ENCODE data around the gene PRSS3. TPM values are rescaled to one million over a fixed set of nuclear protein-coding genes. Genes with fewer than 3 reads are reported as not detected.
"Not testable (repeated sequence)": the region's sequence is repeated elsewhere in the genome, so short reads cannot be mapped to it uniquely, and the experiment has no call there.

PRSS3 gene
- total RNA-seq, 4 donors from 2014 or later, result 37.1 to 84.0 (median 52.1) TPM

GRCh38 chr9:33835625-33836260 lies 40.4 kb downstream of the PRSS3 start:
- DNase-seq (ENCODE audit: low spot score in 2 of 2), result peak in 1 of 2 donors; percentile 61
- 74 to 77% methylated on average over 11 of the region's 11 CpGs for WGBS, 2 donors
- H3K4me3 ChIP-seq (ENCODE audit: low read depth, poor library complexity, severe bottlenecking), result no peak overlapping the region
- intact Hi-C loops (cut with DNase I; ENCODE audit: low total_unique reads), result no loop called here
- TF ChIP-seq CTCF (IDR thresholded peaks at IDR 0.05), result no peak
- TF ChIP-seq POLR2A (IDR thresholded peaks at IDR 0.05), result no peak

- DNase-seq (ENCODE audit: low spot score in 2 of 2), result peak in 1 of 2 donors; percentile 79
- intact Hi-C loops (cut with DNase I; ENCODE audit: low total_unique reads); H3K4me3 ChIP-seq (ENCODE audit: low read depth, poor library complexity, severe bottlenecking): not testable (repeated sequence)
- WGBS, 2 donors, result 18 to 32% methylated on average over 2 of the region's 2 CpGs
These were observed 40.9 kb downstream of the PRSS3 start for GRCh38 chr9:33836261-33836660.

- WGBS, 2 donors, result 93 to 95% methylated on average over 4 of the region's 4 CpGs
- intact Hi-C loops (cut with DNase I; ENCODE audit: low total_unique reads), result no loop called here
- no peak overlapping the region for H3K4me3 ChIP-seq (ENCODE audit: low read depth, poor library complexity, severe bottlenecking)
- TF ChIP-seq CTCF (IDR thresholded peaks at IDR 0.05) (no peak), POLR2A (IDR thresholded peaks at IDR 0.05) (no peak)
- no peak for DNase-seq (ENCODE audit: low spot score in 2 of 2)
These were observed 41.8 kb downstream of the PRSS3 start for GRCh38 chr9:33837138-33837537.

GRCh38 chr9:33840381-33840780 lies 45.0 kb downstream of the PRSS3 start:
- WGBS, 2 donors, result 27 to 37% methylated on average over 2 of the region's 2 CpGs
- intact Hi-C loops (cut with DNase I; ENCODE audit: low total_unique reads), result no loop called here
- TF ChIP-seq CTCF (IDR thresholded peaks at IDR 0.05) (no peak), POLR2A (IDR thresholded peaks at IDR 0.05) (no peak)
- no peak overlapping the region for H3K4me3 ChIP-seq (ENCODE audit: low read depth, poor library complexity, severe bottlenecking)
- DNase-seq (ENCODE audit: low spot score in 2 of 2), result no peak

GRCh38 chr9:33843312-33843961 lies 48.1 kb downstream of the PRSS3 start:
- intact Hi-C loops (cut with DNase I; ENCODE audit: low total_unique reads), result no loop called here
- no peak for TF ChIP-seq POLR2A (IDR thresholded peaks at IDR 0.05)
- no peak overlapping the region for H3K4me3 ChIP-seq (ENCODE audit: low read depth, poor library complexity, severe bottlenecking)
- DNase-seq (ENCODE audit: low spot score in 2 of 2), result peak in 1 of 2 donors; percentile 59
- WGBS, 2 donors, result 85 to 88% methylated on average over 5 of the region's 5 CpGs

- intact Hi-C loops (cut with DNase I; ENCODE audit: low total_unique reads), result no loop called here
- DNase-seq (ENCODE audit: low spot score in 2 of 2), result no peak
- TF ChIP-seq CTCF (IDR thresholded peaks at IDR 0.05) (no peak), POLR2A (IDR thresholded peaks at IDR 0.05) (no peak)
- H3K4me3 ChIP-seq (ENCODE audit: low read depth, poor library complexity, severe bottlenecking), result no peak overlapping the region
- 80 to 82% methylated on average over 4 of the region's 4 CpGs for WGBS, 2 donors
These were observed 50.9 kb downstream of the PRSS3 start for GRCh38 chr9:33846231-33846630.

GRCh38 chr9:33847894-33848205 lies 52.5 kb downstream of the PRSS3 start:
- WGBS, 2 donors, result 82 to 90% methylated on average over 3 of the region's 3 CpGs
- H3K4me3 ChIP-seq (ENCODE audit: low read depth, poor library complexity, severe bottlenecking); intact Hi-C loops (cut with DNase I; ENCODE audit: low total_unique reads): not testable (repeated sequence)
- peak in 1 of 2 donors; percentile 72 for DNase-seq (ENCODE audit: low spot score in 2 of 2)

Other genes with a start within 250 kb of the PRSS3 start
- 10 to 100 TPM; 30.4 to 39.9 (median 36.5) TPM for gene UBE2R2, start 21.6 kb downstream of the PRSS3 start, total RNA-seq